ENCODE measurements around the gene TLR7.

- TF ChIP-seq CTCF (IDR thresholded peaks at IDR 0.05; ENCODE audit: extremely low read depth in 1 of 2, insufficient read depth in 1 of 2, low read depth in 1 of 2, low read length in 2 of 2), result no peak
- no peak for TF ChIP-seq POLR2A (IDR thresholded peaks at IDR 0.05; ENCODE audit: low read depth, low read length)
- TF ChIP-seq EZH2 (IDR thresholded peaks at IDR 0.05; ENCODE audit: borderline replicate concordance, low read depth, low read length, severe bottlenecking), result no peak
- no peak for TF ChIP-seq MAX (IDR thresholded peaks at IDR 0.05; ENCODE audit: insufficient read depth, insufficient read length)
- TF ChIP-seq POLR2AphosphoS5 (IDR thresholded peaks at IDR 0.05; ENCODE audit: insufficient read depth, low read depth, low read length), result no peak
- no peak for TF ChIP-seq FOS (IDR thresholded peaks at IDR 0.05; ENCODE audit: borderline replicate concordance, insufficient read depth, low read length)
These were observed 41.9 kb upstream of the TLR7 start for GRCh38 chrX:12824944-12825343.

Data from endothelial cell of umbilical vein (primary cell).